ENCODE data around the gene CCDC27. TPM values are rescaled to one million over a fixed set of nuclear protein-coding genes. Genes with fewer than 3 reads are reported as not detected.

The CCDC27 gene
- polyA plus RNA-seq, 1 donor: 0.20 TPM

DNA sequence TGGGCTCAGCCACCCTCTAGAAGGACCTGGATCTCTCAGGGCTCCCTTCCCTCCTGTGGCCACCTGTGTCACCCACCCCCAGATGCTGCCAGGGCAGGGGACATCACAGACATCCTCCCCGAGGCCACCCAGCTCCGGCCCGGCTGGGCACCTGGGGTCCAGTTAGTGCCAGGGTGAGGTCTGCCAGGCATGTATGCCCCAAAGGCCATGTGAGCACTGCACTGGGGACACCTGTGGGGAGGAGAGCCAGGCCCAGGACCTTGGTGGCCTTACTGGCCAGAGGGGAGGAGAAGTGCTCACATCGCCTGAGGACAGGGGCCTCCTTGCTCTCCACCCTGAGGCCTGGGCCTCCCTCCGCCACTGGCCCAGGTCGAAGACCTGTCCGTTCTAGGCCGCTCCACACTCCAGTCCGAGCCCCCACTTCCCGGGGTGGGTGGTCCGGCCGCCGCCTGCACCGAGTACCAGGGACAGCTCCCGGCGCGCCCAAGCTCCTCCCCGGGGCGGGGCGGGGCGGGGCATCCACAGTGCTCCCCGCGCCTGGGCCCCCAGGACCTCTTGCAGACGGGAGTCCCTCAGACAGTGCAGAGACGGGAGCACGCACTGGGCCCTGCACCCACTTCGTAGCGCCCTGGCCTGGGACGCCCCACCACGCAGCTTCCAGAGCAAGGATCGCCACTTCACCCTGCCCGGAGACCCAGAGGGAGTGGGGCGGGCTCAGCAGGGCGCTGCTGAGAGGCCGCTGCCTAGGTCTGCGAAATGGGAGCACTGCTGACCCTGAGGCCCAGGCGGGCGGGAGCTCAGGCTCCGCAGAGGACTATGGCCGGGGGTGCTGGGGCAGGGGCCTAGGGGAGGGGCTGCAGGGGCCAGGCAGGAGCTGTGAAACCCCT lies 34.3 kb upstream of the CCDC27 start:
- DNase-seq: peak; percentile 46

DNA sequence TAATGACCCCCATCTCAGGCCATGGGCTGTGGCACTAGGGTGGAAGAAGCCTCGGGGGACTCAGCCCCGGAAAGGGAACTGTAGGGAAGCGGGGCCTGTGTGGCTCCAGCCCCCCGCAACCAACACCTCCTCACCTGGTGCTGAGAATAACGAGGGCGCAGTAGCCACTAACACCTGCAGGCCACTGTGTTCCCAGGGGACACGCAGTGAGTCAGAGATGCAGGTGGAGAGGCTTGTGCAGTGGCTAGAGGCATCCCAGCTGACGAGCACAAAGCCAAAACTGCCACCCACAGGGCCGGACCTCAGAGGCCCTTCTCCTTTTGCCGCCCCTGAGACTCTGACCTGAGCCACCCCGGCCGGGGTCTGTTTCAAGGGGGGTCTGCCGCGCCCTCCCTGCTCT lies 33.5 kb upstream of the CCDC27 start:
- no peak for DNase-seq

DNA sequence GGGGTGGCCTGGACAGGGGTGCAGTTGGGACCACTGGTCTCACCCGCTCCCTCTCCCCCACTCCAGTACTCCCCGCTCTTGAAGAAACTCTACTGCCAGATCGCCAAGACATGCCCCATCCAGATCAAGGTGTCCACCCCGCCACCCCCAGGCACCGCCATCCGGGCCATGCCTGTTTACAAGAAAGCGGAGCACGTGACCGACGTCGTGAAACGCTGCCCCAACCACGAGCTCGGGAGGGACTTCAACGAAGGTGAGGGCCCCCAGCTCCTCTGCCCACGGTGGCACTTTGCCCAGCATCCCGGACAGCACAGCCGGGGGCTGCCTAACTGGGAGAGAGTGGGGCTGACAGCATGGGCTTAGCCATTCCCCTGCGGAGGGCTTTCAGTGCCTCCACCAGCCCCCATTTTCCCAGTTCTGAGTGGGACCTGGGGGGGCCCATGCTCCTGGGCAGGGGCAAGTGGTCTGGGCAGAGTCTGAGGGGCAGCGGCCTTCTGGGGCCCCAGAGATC lies 30.2 kb upstream of the CCDC27 start:
- DNase-seq: no peak

DNA sequence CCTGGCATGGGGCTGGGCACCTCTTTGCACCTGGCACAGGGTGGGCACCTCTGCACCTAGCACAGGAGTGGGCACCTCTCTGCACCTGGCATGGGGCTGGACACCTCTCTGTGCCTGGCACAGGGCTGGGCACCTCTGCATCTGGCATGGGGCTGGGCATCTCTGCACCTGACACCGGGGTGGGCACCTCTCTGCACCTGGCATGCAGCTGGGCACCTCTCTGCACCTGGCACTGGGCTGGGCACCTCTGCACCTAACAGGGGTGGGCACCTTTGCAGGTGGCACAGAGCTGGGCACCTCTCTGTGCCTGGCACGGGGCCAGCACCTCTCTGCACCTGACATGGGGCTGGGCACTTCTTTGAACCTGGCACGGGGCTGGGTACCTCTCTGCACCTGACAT lies 29.4 kb upstream of the CCDC27 start:
- no peak for DNase-seq

DNA sequence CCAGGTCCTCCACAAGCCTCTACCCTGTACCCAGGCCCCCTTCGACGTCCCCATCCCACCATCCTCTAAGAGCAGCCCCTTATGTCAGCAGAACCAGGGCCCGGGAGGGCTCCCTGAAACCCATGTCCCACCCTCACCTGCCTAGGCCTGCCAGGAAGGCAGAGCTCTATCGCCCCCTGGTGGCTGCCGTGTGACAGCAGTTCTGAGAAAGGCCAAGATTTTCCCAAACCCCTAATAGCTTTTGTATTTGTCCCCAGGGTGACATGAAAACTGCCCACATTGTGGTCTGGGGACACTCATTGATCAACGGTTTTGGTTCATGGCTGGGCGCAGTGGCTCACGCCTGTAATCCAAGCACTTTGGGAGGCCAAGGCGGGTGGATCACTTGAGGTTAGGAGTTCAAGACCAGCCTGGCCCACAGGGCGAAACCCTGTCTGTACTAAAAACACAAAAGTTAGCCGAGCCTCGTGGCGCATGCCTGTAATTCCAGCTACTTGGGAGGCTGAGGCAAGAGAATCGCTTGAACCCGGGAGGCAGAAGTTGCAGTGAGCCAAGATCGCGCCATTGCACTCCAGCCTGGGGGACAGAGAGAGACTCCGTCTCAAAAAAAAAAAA lies 27.7 kb upstream of the CCDC27 start:
- peak; percentile 60 for DNase-seq

DNA sequence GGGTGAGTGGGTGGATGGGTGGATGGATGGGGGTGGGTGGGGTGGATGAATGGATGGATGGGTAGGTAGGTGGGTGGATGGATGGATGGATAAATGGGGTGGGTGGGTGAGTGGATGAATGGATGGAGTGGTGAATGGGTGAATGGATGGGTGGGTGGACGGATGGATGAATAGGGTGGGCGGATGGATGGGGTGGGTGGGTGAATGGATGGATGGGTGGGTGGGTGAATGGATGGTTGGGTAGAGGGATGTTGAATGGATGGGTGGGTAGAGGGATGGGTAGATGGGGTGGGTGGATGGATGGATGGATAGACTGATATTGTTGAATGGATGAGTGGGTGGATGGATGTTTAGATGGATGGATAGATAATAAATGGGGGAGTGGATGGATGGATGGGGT lies 26.9 kb upstream of the CCDC27 start:
- no peak for DNase-seq

DNA sequence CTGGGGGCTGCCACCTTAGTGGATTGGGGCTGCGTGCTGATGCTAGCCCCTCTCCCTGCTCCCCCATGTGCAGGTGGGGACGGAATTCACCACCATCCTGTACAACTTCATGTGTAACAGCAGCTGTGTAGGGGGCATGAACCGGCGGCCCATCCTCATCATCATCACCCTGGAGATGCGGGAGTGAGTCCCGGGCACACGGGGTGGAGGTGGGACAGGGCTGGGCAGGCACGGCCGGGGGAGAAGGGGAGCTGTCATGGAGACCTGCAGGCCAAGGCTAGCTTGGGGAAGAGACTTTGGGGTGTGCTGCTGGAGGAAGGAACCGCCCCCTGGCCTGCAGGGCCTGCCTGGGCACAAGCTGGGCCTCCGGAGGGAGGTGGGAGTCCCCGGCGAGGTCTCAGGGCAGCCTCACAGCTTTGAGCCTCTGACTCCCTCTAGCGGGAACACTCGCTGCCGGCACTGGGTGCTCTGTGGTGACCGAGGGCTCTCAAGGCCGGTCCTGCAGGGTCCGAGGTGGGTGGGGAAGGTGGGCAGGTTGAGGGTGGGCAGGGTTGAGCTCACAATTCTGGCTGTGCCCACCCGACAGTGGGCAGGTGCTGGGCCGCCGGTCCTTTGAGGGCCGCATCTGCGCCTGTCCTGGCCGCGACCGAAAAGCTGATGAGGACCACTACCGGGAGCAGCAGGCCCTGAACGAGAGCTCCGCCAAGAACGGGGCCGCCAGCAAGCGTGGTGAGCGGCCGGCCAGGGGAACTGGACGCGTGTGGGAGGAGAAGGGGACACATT lies 25.0 kb upstream of the CCDC27 start:
- no peak for DNase-seq

DNA sequence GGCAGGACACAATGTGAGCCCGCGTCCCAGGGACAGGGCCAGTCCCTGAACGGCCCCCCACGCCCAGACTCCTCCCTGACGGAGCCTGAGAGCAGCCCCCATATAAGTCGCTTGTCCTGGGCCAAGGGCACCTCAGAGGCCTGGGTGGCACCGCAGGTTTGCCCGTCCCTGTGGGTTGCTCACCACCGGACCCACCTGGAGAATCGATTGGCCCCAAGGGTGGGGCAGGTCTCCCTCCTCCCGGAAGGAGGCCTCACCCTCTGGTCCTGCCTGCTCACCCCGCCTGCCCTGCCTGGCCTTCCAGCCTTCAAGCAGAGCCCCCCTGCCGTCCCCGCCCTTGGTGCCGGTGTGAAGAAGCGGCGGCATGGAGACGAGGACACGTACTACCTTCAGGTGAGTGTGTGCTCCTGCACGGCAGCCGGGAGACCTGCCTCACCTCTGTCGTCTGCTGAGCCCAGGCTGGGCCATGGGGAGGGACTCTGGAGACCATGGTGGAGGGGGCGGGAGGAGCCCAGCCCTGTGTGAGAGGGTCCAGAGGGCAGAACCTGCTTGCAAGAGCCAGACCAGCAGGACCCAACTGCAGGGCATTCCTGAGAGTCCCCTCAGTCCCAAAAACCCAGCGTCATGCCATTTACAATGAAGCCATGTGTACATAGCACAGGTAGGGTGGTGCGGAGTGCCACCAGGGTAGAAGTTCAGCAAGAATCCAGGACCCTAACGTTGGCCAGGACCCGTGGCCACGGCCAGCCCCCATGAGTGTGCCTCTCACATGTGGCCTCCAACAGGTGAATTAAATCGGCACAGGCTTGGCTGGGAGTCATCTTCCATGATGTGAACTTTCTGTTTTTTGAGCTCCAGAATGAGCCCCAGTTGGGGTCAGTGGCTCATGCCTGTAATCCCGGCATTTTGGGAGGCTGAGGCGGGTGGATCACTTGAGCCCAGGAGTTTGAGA lies 24.1 kb upstream of the CCDC27 start:
- DNase-seq: no peak

DNA sequence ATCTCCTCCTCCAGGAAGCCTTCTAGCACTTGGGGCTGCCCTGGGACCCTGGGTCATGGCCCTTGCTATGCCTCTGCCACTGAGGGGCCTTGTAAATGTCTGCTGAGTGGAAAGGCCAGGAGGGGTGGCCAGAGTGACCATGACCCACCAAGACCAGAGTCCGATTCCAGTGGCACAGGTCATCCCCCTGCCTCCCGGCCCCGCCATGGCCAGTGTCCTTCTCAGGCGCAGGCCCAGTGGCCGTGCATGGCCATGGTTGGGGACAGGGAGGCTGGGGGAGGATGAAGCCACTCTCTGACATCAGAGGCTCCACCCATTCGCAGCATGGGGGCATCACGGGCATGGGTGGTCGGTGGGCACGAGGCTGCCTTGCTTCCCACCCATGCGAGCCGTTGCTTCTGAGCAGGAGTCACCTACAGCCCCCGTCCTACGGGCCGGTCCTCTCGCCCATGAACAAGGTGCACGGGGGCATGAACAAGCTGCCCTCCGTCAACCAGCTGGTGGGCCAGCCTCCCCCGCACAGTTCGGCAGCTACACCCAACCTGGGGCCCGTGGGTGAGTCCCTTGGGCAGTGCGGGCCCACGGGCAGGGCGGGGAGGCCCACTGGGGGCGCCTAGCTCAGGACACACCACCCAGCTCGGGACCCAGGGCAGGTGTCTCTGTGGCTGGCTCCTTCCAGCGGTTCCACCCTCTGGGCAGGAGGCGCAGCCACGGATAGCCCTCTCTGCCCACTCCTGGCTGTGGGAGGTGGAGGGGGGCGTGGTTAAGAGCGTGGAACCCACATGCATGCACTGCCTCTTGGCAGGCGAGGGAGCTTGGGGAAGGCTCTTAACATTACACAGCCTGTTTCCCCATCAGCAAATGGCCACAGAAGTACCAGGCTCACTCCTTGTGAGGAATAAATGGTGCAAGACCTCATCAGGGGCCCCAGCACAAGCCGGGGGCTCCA lies 22.4 kb upstream of the CCDC27 start:
- no peak for DNase-seq

DNA sequence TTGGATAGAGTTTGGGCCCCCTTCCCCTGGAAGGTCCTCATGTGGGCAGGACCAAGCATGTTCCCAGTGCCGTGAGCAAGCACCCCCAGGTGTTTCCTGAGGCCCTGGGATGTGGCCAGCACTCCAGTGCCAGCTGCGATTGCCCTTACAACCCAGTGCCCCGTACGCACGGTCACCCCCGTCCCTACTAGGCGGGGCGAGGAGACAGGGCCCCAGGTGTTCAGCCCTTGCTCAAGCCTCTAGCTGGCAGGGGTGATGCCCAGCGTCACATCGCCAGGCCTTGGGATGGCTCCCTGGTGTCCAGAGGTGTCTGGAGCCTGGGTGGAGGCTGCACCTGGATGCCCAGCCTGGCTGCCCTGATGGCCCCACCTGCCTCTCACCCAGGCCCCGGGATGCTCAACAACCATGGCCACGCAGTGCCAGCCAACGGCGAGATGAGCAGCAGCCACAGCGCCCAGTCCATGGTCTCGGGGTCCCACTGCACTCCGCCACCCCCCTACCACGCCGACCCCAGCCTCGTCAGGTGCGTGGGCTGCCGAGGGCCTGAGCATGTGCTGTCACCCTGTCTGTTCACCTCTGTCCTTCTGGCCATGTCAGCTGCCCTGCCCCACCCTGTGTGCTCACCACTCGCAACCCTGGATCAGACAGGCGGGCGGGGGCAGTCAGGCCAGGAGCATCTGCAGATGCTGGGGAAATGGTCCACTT lies 21.6 kb upstream of the CCDC27 start:
- no peak for DNase-seq

DNA sequence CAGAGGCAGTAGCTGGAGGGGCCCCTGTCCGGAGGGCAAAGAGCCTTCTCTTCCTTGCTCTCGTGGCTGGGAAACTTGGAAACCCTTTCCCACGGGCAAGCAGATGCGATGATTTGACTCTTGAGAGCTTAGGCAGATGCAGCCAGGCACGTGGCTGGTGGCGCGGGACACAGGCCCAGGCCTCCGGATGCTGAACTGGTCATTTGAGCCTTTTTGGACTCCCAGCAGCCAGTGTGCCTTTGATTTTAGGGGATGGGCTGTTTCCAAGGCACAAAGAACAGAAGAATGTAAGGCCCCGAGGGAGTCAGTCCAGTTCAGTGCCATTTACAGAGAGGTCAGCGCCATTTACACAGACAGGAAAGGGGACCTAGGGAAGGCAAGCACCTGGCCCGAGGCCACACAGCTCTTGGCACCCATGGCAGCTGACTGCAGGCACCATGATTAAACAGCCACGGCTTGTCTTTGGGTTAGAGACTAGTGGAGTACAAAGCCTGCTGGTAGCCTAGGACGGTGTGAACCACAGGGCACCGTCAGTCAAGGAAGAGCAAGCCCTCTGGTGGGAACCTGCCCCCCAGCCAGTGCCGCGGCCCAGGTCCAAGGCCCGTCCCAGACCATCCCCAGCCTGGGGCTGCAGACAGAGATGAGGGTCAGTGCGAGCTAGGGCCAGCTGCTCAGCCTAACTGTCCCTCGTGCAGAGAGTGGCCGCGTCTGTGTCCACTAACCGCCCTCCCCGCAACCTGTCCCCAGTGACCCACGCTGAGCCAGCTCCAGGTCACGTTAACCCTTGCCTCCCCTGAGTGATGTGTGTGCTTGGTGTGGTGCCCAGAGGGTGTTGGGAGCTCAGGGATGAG lies 20.4 kb upstream of the CCDC27 start:
- no peak for DNase-seq

DNA sequence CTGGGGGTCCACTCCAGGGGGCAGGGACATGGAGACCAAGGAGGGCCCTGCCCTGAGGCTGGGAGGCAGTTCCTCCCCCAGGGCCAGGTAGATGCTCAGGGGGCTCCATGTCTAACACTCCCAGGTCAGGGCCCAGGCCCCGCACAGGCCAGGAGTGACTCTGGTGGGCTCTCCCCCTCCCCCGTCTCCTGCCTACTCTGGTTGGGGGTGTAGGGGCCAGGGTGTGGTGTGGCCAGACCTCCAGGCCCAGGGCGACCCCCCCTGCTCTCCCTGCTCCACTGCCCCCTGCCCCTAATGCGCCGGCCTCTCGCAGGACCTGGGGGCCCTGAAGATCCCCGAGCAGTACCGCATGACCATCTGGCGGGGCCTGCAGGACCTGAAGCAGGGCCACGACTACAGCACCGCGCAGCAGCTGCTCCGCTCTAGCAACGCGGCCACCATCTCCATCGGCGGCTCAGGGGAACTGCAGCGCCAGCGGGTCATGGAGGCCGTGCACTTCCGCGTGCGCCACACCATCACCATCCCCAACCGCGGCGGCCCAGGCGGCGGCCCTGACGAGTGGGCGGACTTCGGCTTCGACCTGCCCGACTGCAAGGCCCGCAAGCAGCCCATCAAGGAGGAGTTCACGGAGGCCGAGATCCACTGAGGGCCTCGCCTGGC lies 19.7 kb upstream of the CCDC27 start:
- DNase-seq: no peak

DNA sequence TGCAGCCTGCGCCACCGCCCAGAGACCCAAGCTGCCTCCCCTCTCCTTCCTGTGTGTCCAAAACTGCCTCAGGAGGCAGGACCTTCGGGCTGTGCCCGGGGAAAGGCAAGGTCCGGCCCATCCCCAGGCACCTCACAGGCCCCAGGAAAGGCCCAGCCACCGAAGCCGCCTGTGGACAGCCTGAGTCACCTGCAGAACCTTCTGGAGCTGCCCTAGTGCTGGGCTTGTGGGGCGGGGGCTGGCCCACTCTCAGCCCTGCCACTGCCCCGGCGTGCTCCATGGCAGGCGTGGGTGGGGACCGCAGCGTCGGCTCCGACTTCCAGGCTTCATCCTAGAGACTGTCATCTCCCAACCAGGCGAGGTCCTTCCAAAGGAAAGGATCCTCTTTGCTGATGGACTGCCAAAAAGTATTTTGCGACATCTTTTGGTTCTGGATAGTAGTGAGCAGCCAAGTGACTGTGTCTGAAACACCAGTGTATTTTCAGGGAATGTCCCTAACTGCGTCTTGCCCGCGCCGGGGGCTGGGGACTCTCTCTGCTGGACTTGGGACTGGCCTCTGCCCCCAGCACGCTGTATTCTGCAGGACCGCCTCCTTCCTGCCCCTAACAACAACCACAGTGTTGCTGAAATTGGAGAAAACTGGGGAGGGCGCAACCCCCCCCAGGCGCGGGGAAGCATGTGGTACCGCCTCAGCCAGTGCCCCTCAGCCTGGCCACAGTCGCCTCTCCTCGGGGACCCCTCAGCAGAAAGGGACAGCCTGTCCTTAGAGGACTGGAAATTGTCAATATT lies 19.0 kb upstream of the CCDC27 start:
- no peak for DNase-seq

DNA sequence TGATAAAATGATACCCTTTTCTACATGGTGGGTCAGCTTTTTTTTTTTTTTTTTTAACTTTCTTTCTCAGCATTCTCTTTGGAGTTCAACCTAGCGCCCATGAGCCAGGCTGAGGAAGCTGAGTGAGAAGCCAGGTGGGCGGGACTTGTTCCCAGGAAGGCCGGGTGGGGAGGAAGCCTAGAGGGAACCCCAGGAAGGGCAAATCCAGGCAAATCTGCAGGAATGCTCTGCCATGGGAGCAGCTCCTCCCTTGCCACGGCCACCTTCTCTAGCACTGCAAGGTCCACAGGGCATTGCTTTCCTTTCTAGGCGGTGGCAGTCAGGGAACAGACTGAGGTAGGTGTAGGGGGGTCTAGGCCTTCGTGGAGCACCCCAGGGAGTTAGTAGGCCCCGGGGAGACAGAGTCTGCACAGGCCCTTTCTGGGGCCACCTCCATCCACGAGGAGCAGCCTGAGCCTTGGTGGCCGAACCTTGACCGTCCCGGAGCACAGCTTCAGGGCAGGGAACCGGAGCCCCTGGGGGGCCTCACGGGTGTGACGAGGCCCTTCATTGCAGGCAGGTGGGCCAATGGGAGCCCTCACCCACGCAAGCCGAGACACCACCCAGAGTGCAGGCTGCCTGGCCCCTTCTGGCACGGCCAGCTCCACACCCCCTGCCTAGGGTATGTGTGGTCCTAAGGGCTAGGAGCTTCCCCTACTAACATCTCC lies 18.2 kb upstream of the CCDC27 start:
- no peak for DNase-seq

DNA sequence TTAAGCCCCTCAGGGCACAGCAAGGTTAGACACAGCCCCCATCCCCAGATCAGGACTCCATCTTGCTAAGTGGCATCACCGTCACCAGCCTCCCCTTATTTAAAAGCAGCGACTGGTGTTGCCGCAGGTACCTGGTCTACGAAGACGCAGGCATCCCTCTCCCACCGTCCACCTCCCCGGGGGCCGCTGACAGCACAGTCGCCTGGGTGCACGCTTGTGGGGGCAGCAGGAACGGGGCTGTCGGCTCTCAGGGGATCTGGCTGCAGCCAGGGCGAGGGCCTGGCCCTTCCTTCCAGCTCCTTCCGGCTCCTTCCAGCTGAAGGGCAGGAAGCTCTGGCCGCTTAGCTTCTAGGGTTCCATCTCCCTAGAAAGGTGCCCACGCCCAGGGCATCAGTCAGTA lies 17.6 kb upstream of the CCDC27 start:
- no peak for DNase-seq

DNA sequence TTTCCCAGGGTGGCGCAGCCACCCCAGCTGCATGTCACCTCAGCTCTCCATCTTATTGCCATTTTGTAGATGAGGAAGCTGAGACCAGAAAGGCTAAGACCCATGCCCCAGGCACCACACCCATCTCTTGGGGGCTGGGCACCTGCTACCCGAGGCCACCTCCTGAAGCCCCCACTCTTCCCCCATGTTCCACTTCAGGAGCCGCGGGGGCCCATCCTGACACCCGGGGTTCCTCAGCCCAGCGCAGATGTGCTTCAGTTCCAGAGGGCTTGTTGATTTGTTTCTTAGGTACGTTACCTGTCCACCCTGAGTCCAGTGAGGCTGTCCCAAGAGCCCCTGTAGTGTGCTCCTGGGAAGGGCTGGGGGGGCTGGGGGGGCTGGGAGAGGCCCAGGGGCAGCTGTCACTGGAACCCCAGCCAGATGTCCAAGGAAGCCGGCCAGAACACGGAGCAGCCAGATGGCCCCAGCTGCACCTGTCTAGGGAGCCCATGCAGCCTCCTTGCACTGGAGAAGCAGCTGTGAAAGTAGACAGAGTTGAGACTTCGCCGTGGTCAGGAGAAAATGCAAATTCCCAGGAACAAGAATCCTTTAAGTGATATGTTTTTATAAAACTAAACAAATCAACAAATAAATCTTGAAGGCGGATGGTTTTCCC lies 17.1 kb upstream of the CCDC27 start:
- no peak for DNase-seq
